ENCODE measurements around the gene COL8A1.

Gene COL8A1

GRCh38 chr3:99640214-99640851 is 1.9 kb downstream of the COL8A1 start:
- no peak for DNase-seq

DNA sequence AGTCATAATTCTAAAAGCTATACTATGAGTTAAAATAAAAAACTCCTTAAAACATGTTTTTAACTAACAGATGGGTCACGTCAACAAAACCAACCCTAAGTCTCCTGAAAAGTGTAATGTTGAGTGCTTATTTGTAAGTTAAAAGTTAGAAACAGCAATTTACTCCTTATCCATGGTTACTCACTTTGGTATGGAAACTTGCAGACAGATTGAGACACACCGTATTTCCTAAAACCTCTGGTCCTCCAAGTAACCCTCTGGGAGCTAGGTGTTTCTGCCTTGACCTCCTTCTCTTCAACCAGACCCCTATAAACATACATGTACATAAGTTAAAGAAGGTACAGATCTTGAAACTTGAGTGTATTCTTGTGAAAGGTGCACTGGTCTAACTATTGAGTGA is 3.1 kb downstream of the COL8A1 start:
- no peak for DNase-seq

DNA sequence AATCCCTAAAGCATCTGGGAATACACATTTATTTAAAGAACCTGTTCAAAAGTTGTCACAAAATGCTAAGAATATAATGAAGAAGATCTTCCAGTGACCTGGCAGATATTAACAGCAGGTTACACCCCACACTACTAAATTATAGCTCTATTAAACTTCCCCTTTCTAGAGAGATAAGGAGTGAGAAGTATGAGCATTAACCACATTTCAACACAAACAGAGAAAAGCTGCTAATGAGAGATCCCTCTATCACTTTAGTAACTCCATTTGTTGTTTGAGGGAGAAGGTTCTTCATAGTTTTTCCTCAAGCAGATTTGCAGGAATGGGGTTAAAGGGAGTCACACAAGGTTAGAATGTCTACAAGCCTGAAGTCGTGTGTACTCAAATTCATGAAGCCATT is 3.6 kb downstream of the COL8A1 start:
- DNase-seq = no peak

GRCh38 chr3:99644017-99644416 is 5.6 kb downstream of the COL8A1 start:
- no peak for DNase-seq

- DNase-seq = no peak
Measured at GRCh38 chr3:99644746-99645145, 6.4 kb downstream of the COL8A1 start.

- DNase-seq = no peak
Measured at GRCh38 chr3:99645277-99646106, 7.1 kb downstream of the COL8A1 start.

DNA sequence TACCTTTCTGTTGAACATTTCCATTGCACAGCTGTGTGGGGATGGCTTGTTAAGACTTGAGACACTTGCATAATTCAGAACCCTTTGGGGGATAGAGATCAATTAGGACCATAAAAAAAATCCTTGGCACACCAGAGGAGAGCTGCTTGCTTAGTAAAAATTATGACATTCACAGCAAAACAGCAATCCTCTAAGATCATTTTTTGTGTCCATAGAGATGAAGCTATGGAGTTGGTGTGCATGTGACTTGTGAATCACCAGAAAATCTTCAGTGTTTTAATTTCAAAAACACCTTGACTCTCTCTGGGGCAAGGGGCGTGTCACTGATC is 7.7 kb downstream of the COL8A1 start:
- no peak for DNase-seq

- no peak for DNase-seq
Measured at GRCh38 chr3:99647081-99647480, 8.7 kb downstream of the COL8A1 start.

DNA sequence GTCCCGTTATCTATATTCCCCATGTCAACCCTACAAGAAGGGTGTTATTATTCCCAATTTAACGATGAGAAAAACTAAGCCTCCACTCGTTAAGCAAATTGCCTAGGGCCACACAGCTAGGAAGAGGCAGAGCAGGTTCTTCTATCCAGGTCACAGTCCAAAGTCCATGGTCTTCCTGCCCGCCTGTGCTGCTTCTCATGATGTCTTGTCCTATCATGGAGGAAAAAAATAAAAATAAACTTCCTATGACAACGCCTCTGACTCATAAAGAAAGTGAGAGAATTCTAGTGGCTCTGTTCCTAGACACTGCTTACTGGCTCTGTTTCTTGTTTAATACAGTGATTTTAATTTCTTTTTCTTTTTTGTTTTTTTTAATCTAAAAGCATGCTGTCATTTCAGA is 9.7 kb downstream of the COL8A1 start:
- DNase-seq = no peak

GRCh38 chr3:99648516-99648915 is 10.1 kb downstream of the COL8A1 start:
- DNase-seq = no peak

- DNase-seq = no peak
Measured at GRCh38 chr3:99651531-99651930, 13.1 kb downstream of the COL8A1 start.

- no peak for DNase-seq
Measured at GRCh38 chr3:99656624-99657023, 18.2 kb downstream of the COL8A1 start.

- DNase-seq = no peak
Measured at GRCh38 chr3:99658274-99658673, 19.9 kb downstream of the COL8A1 start.

DNA sequence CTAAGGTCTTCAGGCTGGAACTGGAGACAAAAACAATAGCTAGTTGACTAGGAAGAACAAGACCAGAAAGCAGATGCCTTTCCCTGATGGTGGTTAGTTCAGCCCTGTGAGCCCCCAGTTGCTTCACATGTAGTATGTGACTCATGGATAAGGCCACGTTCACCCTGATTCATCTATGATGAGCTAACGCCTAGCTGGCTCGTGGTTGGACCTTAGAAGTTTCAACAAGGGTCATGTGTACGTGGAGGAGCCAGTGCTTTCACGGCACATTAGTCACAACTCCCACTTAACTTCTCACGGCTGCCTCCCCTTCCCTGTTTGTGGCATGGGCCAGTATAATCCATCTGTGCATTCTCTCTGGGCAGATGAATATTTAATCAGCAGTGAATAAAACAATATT is 20.6 kb downstream of the COL8A1 start:
- DNase-seq = no peak

DNA sequence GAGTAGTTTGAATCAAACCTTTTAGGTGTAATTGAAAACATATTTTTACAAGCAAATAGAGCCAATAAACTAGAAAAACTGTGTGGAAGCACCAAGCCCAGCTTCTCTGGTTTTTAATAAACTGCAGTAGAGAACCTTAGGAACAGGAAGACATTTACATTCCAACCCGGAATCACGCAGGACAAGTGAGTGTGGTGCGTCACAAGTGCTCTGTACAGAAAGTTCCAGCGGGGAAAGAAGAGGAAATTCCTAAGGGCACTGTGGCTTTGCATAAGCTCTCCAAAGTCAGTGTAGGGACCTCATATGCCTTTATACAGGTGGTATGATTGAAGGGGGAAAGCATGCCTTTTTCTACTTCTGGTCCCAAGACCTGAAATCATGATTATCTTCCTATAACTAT is 21.6 kb downstream of the COL8A1 start:
- no peak for DNase-seq

- no peak for DNase-seq
Measured at GRCh38 chr3:99662838-99663570, 24.6 kb downstream of the COL8A1 start.

GRCh38 chr3:99663977-99664376 is 25.6 kb downstream of the COL8A1 start:
- no peak for DNase-seq

DNA sequence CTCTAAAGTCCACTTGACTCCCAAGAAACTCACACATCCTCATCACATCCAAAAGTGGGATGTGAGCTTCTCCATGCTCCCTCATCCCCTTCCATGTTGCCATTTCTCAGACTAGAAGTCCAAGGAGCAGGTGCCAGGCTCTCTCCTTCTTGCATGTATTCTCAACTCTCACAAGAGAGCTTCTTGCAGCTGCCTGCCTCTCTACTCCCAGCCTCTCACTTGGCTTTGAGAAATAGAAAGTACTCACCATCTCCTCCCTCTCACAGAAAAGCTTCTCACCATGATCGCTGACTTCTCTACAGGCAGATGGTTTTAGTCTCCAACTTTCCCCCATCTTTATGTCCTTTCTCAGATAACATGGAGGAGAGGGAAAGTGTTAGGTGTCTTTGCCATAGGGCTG is 26.6 kb downstream of the COL8A1 start:
- DNase-seq = no peak

- no peak for DNase-seq
Measured at GRCh38 chr3:99666201-99666600, 27.8 kb downstream of the COL8A1 start.

- no peak for DNase-seq
Measured at GRCh38 chr3:99668044-99668443, 29.6 kb downstream of the COL8A1 start.

GRCh38 chr3:99669879-99670555 is 31.6 kb downstream of the COL8A1 start:
- DNase-seq = no peak

DNA sequence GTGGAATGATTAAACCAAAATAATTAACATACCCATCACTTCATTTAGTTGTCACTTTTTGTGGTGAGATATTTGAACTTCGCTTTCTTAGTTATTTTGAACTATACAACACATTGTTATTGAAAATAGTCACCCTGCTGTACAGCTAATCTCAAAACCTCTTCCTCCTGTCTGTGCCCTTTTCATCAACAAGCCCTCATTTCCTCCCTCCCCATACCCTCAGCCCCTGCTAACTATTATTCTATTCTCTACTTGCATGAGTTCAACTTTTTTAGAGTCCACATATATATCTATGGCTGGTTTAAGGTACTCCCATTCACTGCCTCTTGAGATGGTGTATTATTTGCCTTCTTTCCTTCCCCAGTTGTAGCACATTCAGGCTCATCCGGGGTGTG is 32.2 kb downstream of the COL8A1 start:
- DNase-seq = no peak

DNA sequence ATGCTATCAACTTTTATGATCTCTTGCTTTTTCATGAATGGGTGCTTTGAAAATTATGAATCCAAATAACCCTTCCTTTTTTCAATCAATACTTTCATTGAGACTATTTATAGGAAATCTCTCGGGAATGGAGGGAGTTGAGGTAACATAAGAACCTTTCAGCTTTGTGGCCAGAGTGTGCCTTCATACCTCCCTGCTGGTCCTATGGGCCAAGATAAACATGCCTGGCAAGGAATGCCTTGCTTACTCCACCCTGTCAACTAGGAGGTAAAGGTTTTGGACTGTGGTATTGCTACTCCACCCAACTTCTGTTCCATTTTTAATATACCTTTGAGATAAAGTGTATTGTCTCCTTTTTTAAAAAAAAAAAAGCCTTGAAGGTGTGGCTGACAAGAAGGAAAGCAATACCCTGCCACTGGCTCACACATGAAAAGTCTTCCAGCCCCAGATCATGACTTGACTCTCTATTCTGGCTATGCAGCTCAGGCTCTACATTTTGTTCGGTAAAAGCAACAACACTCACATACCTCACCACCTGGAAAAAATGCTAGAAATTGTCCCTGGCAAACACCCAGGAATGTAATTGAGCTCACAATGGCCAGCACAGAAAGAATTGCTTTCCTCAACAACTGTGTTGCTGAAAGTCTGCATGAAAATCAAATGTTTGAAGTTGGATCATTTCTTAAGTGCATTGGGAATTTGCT is 35.8 kb downstream of the COL8A1 start:
- DNase-seq = no peak
